Testis (tissue), 2 donors: ENCODE results near the gene HSPH1.

Source experiments
- CTCF ChIP-seq, 3 experiments: fragments of 450-650 bp in 2 of 3; fragments of 200-600 bp in 1 of 3; sonication (generic) in 1 of 3; IDR thresholded peaks; one replicate each; pipeline ENCODE4 v1.5.1; 2016 to 2019; ENCODE audit warnings: antibody characterized with exemption in 3 of 3, mild to moderate bottlenecking in 2 of 3, moderate library complexity in 1 of 3
- POLR2A ChIP-seq: fragments of 450-650 bp; IDR thresholded peaks from one replicate; pipeline ENCODE4 v1.6.1; 2017; ENCODE audit warnings: antibody characterized with exemption, mild to moderate bottlenecking, moderate library complexity

GRCh38 chr13:31162151-31163008 is 676 bp upstream of the HSPH1 start:
- TF ChIP-seq CTCF (IDR thresholded peaks at IDR 0.05) (no peak), POLR2A (peak; percentile 85)
